ENCODE results near the gene PUSL1.
A peak's percentile ranks its signal among the peaks of the same experiment; 100 is the strongest.

Gene PUSL1

GRCh38 chr1:1307923-1308755 is at the start of gene PUSL1, which contains the start of gene ACAP3:
Gene PUSL1 (plus strand): TSS chr1:1308597. CDS start chr1:1308644, 47 bp downstream.
Gene ACAP3 (minus strand): TSS chr1:1307930. CDS start chr1:1307815, 115 bp downstream.
- DNase-seq (ENCODE audit: low read depth, low spot score): peak; percentile 79

- no peak for DNase-seq (ENCODE audit: low read depth, low spot score)
Observed at GRCh38 chr1:1259119-1259488, 49.3 kb upstream of the PUSL1 start.

GRCh38 chr1:1259540-1259939 is 48.9 kb upstream of the PUSL1 start:
- no peak for DNase-seq (ENCODE audit: low read depth, low spot score)

GRCh38 chr1:1259951-1260600 is 48.3 kb upstream of the PUSL1 start:
- DNase-seq (ENCODE audit: low read depth, low spot score): no peak

GRCh38 chr1:1260843-1261560 is 47.4 kb upstream of the PUSL1 start:
- no peak for DNase-seq (ENCODE audit: low read depth, low spot score)

- no peak for DNase-seq (ENCODE audit: low read depth, low spot score)
Observed at GRCh38 chr1:1262071-1262470, 46.3 kb upstream of the PUSL1 start.

GRCh38 chr1:1262758-1263157 is 45.6 kb upstream of the PUSL1 start:
- no peak for DNase-seq (ENCODE audit: low read depth, low spot score)

GRCh38 chr1:1264026-1264425 is 44.4 kb upstream of the PUSL1 start:
- DNase-seq (ENCODE audit: low read depth, low spot score): no peak

GRCh38 chr1:1264868-1265272 is 43.5 kb upstream of the PUSL1 start:
- no peak for DNase-seq (ENCODE audit: low read depth, low spot score)

- DNase-seq (ENCODE audit: low read depth, low spot score): no peak
Observed at GRCh38 chr1:1267488-1268283, 40.7 kb upstream of the PUSL1 start.

- no peak for DNase-seq (ENCODE audit: low read depth, low spot score)
Observed at GRCh38 chr1:1268284-1268682, 40.1 kb upstream of the PUSL1 start.

GRCh38 chr1:1270813-1271212 is 37.6 kb upstream of the PUSL1 start:
- no peak for DNase-seq (ENCODE audit: low read depth, low spot score)

GRCh38 chr1:1272341-1273208 is 35.8 kb upstream of the PUSL1 start:
- DNase-seq (ENCODE audit: low read depth, low spot score): no peak

GRCh38 chr1:1273209-1273511 is 35.2 kb upstream of the PUSL1 start:
- DNase-seq (ENCODE audit: low read depth, low spot score): no peak

- DNase-seq (ENCODE audit: low read depth, low spot score): peak; percentile 85
Observed at GRCh38 chr1:1273512-1274298, 34.7 kb upstream of the PUSL1 start, which contains the start of gene UBE2J2. Gene UBE2J2 (minus strand): TSS chr1:1273854. CDS start chr1:1267992, 5,862 bp downstream.

GRCh38 chr1:1274299-1274930 is 34.0 kb upstream of the PUSL1 start:
- no peak for DNase-seq (ENCODE audit: low read depth, low spot score)

- no peak for DNase-seq (ENCODE audit: low read depth, low spot score)
Observed at GRCh38 chr1:1274931-1275431, 33.4 kb upstream of the PUSL1 start.

- no peak for DNase-seq (ENCODE audit: low read depth, low spot score)
Observed at GRCh38 chr1:1275836-1276235, 32.6 kb upstream of the PUSL1 start.

GRCh38 chr1:1278620-1279019 is 29.8 kb upstream of the PUSL1 start:
- no peak for DNase-seq (ENCODE audit: low read depth, low spot score)

Data from activated CD4-positive, CD25-positive, alpha-beta regulatory T cell treated with anti-CD3 and anti-CD28 coated beads, Interleukin-2, amount 50 U/mL, for 16 hours (primary cell).